Pancreas (tissue), 10 donors: ENCODE measurements around the gene OSM. TPM values are rescaled to one million over a fixed set of nuclear protein-coding genes. Genes with fewer than 3 reads are reported as not detected.
A peak's percentile ranks its signal among the peaks of the same experiment; 100 is the strongest.

Source experiments
- ATAC-seq, 4 donors: fragments of 200-7000 bp; cut with Tn5 transposase; one replicate each; pipeline versions ENCODE4 v1.8.0 to v1.9.1; 2020; ENCODE audit warnings: mild to moderate bottlenecking in 4 of 4, moderate library complexity in 4 of 4
- DNase-seq, 6 donors: peaks; one replicate each; pipeline ENCODE4 v3.0.0-alpha.2; 2020
- FAIRE-seq: peaks from 2 replicates; lab custom pipeline; 2012; peaks lifted over from hg19 to GRCh38; lab: Jason Lieb, UNC
- H3K27ac ChIP-seq, 4 donors: fragments of 200-600 bp; sonication (generic); 1 replicate in 3 of 4; 2 replicates in 1 of 4; pipeline versions ENCODE4 v1.5.0 to v1.8.0; 2020
- H3K27me3 ChIP-seq, 4 donors: fragments of 200-600 bp; one replicate each; pipeline ENCODE4 v1.8.0; 2021
- H3K36me3 ChIP-seq, 3 donors: fragments of 200-600 bp; sonication (generic) in 1 of 3; one replicate each; pipeline versions ENCODE4 v1.5.0 to v1.8.0; 2020 to 2021
- H3K4me1 ChIP-seq, 3 donors: fragments of 200-600 bp; one replicate each; pipeline ENCODE4 v1.8.0; 2021
- H3K4me3 ChIP-seq, 4 donors: fragments of 200-600 bp; sonication (generic) in 2 of 4; one replicate each; pipeline versions ENCODE4 v1.5.0 to v1.8.0; 2020 to 2021
- H3K9me3 ChIP-seq, 4 donors: fragments of 200-600 bp; one replicate each; pipeline ENCODE4 v1.8.0; 2021
- WGBS, 2 donors: extraction: QIAGEN DNeasy Blood & Tissue Kit; methylation state at CpG; one replicate each; pipeline ENCODE4 v1.1.7; 2013; 5-methylcytosine and 5-hydroxymethylcytosine counted together
- intact Hi-C, 3 donors: fragments of 100-400 bp; cut with DNase I; formaldehyde crosslinking; loops; one replicate each; pipeline versions ENCODE4 v1.11.1 to v1.14.2; 2022
- polyA plus RNA-seq, 2 donors: library from polyadenylated mRNA; stranded (reverse); fragments of 200-250 nt; gene quantifications; one replicate each; pipeline ENCODE4 v1.2.3, GENCODE V29; 2013
- total RNA-seq, 6 donors: library from RNA; stranded (reverse); fragmentation: NEBNext Ultra II Directional in 4 of 6; extraction: Animal tissue kit (Norgen Biotek cat#: 25700) in 4 of 6; gene quantifications; one replicate each; pipeline versions ENCODE4 v1.2.1 to v1.2.4, GENCODE V29; 2021 to 2023
- TF ChIP-seq, protein P1 (sequence below), 4 donors: fragments of 200-600 bp; sonication (generic) in 3 of 4; IDR thresholded peaks; one replicate each; pipeline versions ENCODE4 v1.5.0 to v1.8.0; 2021; ENCODE audit warnings: antibody characterized with exemption in 4 of 4
- donor health status: healthy with polysubstance abuse.
- donor health status: DM: no; HTN: no; CAD: no; lungs with moderate emphysema.
- donor health status: DM: no; HTN: no; CAD: no.
- donor health status: control.
- donor health status: control.
- donor health status: Bipolar disorder and iron deficiency.
- donor health status: DM: yes; HTN: yes; CAD: no.
- donor health status: DM: no; HTN: no; CAD: no.
- donor health status: DM: no; HTN: no; CAD: no.
- donor health status: DM: yes; HTN: yes; CAD: no.

The OSM gene
- total and polyA plus RNA-seq, 8 donors: 0.13 to 1.5 (median 0.26) TPM; not detected in 1

DNA sequence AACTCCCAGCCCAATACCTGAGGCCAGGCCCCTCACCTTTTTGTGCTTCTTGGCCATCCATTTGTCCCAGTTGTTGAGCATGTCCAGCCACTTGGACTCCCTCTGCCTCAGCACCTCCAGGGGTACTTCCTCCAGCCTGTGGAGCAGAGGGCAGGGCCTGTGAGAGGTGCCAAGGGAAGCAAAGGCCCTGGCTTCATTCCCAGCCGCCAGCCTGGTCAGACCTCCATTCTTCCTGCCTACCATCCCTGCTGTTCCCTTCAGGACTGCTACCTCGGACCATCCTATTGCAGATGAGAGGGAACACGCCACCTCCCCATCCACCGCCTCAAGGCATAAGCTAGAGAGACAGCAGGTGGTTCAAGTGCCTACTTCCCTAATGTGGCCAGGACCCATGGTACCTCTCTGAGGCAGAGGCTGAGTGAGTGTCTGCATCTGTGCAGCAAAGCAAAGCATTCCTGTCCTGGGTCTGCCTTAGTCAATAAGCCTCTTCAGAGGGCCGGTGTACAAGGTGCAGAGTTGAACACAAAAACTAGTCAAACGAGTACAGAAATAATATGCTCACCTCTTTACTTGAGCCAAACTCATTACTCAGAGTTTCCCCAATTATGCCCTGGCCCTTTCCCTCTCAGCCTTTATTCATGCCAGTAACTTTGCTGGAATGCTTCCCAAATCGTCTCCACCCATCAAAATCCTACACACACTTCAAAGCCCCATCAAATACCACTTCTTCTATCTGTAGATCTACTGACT lies 38.0 kb upstream of the OSM start:
- H3K4me1 ChIP-seq: peaks cover 18 to 69% (median 29%) of the 10 kb centered on the region in 3 donors
- TF ChIP-seq, protein P1, sequence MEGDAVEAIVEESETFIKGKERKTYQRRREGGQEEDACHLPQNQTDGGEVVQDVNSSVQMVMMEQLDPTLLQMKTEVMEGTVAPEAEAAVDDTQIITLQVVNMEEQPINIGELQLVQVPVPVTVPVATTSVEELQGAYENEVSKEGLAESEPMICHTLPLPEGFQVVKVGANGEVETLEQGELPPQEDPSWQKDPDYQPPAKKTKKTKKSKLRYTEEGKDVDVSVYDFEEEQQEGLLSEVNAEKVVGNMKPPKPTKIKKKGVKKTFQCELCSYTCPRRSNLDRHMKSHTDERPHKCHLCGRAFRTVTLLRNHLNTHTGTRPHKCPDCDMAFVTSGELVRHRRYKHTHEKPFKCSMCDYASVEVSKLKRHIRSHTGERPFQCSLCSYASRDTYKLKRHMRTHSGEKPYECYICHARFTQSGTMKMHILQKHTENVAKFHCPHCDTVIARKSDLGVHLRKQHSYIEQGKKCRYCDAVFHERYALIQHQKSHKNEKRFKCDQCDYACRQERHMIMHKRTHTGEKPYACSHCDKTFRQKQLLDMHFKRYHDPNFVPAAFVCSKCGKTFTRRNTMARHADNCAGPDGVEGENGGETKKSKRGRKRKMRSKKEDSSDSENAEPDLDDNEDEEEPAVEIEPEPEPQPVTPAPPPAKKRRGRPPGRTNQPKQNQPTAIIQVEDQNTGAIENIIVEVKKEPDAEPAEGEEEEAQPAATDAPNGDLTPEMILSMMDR (IDR thresholded peaks at IDR 0.05): no peak
- no peak for FAIRE-seq

DNA sequence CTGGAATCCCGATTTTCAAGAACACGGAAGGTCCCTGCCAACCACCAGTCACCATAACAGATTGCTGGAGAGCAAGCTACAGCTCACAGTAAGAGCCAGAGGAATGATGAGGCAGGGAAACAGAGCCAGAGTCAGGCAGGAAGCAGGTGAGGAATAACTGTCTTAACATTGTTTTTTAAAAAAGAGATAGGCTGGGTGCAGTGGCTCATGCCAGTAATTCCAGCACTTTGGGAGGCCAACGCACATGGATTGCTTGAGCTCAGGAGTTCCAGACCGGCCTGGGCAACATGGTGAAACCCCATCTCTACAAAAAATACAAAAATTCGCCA lies 36.1 kb upstream of the OSM start:
- Histone ChIP-seq H3K9me3 (no peaks in the 10 kb centered on the region), H3K4me1 (peaks cover 10 to 57% (median 16%) of the 10 kb centered on the region in 3 donors), H3K27ac (peak overlapping the region in 2 of 4 donors; percentile 62 to 76), H3K36me3 (no peaks in the 10 kb centered on the region), H3K4me3 (no peak overlapping the region), H3K27me3 (no peaks in the 10 kb centered on the region)
- WGBS, 2 donors: 74 to 78% methylated on average over 5 of the region's 5 CpGs
- FAIRE-seq (no peak), ATAC-seq (no peak), DNase-seq (no peak)
- TF ChIP-seq, protein P1 (IDR thresholded peaks at IDR 0.05): no peak
- intact Hi-C loops: no loop called here

More for the DNA sequence above, 38.0 kb upstream of the OSM start:
- H3K4me3 ChIP-seq: no peak overlapping the region
- no peaks in the 10 kb centered on the region for H3K36me3 ChIP-seq
- ATAC-seq (peak; percentile 22 to 54 (median 38)), DNase-seq (no peak)
- WGBS, 2 donors: 56 to 64% methylated on average over 7 of the region's 7 CpGs
- no peaks in the 10 kb centered on the region for H3K9me3 ChIP-seq
- no peaks in the 10 kb centered on the region for H3K27me3 ChIP-seq
- intact Hi-C loops: no loop called here
- peak overlapping the region in 3 of 4 donors; percentile 44 to 76 (median 68) for H3K27ac ChIP-seq

DNA sequence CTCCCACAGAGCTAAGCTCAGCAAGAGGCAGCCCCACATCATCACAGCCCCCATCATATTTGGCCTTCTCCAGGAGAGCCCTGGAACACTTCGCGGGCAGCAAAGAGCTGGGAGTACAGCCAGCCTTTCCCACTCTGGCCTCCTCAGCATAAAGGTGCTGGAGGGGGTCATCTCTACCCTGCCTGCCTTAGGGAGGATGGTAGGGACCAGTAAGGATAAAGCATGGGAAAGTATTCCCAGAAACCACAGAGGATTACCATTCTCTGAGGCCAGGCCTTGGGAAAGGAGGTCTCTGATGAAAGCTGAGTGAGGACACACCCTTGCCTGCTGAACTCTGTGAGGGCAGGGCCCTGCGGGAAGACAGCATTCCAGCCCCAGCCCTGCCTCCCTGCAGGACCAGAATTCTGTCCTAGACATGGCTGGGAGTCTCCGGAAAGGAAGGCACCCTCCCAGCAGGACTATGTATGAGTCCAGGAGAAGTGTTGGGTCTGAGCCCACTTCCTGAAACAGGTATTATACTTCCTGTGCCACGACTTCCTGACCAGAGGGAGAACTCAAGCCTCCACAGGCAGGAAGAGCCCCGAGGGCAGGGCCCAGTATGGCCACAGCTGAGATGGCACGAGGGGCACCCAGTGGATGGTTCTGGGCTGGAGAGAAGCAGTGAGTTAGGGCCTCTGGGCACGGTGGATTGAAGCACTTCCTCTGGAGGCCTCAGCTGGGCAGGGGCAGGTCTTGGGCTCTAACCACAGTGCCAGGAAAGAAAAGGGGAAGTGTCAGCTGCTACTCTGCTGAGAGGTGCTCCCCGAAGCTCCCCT lies 35.6 kb upstream of the OSM start:
- peak overlapping the region in 3 of 4 donors; percentile 62 to 76 (median 62) for H3K27ac ChIP-seq
- H3K36me3 ChIP-seq: peaks cover 0 to 1% (median 0%) of the 10 kb centered on the region in 3 donors
- no peak for FAIRE-seq
- H3K9me3 ChIP-seq: no peaks in the 10 kb centered on the region
- intact Hi-C loops: no loop called here
- no peak for DNase-seq
- TF ChIP-seq, protein P1 (IDR thresholded peaks at IDR 0.05): no peak
- H3K4me3 ChIP-seq: no peak overlapping the region
- ATAC-seq: peak in 3 of 4 donors; percentile 24 to 48 (median 40)
- no peaks in the 10 kb centered on the region for H3K27me3 ChIP-seq
- 63 to 68% methylated on average over 9 of the region's 9 CpGs for WGBS, 2 donors
- H3K4me1 ChIP-seq: peaks cover 10 to 53% (median 16%) of the 10 kb centered on the region in 3 donors

DNA sequence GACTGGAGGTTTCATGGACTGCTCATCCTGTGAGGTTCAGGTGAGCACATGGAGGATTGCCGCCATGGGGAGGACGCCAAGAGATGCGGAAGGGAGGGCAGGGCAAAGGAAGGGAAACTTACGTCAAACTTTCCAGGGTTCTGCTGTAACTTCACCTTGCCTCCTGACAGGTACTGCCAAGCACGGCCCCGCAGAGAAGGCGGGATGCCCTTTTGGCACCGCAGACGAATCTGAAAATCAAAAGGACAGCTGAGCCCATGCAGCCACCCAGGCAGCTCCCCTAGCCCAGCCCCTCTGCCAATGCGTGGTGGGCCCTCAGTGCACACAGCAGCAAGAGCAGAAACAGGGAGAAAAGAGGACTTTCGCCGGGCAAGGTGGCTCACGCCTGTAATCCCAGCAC lies 32.7 kb upstream of the OSM start:
- DNase-seq: no peak
- Histone ChIP-seq H3K9me3 (no peaks in the 10 kb centered on the region), H3K4me1 (peaks cover 0 to 25% (median 0%) of the 10 kb centered on the region in 3 donors), H3K27ac (no peak overlapping the region), H3K4me3 (no peak overlapping the region), H3K36me3 (peaks cover 0 to 10% (median 0%) of the 10 kb centered on the region in 3 donors), H3K27me3 (no peaks in the 10 kb centered on the region)
- TF ChIP-seq, protein P1 (IDR thresholded peaks at IDR 0.05): no peak
- intact Hi-C loops: no loop called here
- no peak for ATAC-seq
- FAIRE-seq: no peak
- WGBS, 2 donors: 93 to 94% methylated on average over 13 of the region's 13 CpGs
